NCI-H345 (cell line): Measurements from ENCODE around the gene PHF21A.
A peak's percentile ranks its signal among the peaks of the same experiment; 100 is the strongest.

ENCODE experiments used
- DNase-seq: peaks from one replicate; lab custom pipeline; 2025; lab: John Stamatoyannopoulos, UW

Gene PHF21A

GRCh38 chr11:45885274-45885920, 235.9 kb downstream of the PHF21A start, which contains the start of gene MAPK8IP1:
Gene MAPK8IP1, plus strand, starts transcription at chr11:45885651. Its CDS starts 170 bp downstream, at chr11:45885821.
- DNase-seq = peak; percentile 73

DNA sequence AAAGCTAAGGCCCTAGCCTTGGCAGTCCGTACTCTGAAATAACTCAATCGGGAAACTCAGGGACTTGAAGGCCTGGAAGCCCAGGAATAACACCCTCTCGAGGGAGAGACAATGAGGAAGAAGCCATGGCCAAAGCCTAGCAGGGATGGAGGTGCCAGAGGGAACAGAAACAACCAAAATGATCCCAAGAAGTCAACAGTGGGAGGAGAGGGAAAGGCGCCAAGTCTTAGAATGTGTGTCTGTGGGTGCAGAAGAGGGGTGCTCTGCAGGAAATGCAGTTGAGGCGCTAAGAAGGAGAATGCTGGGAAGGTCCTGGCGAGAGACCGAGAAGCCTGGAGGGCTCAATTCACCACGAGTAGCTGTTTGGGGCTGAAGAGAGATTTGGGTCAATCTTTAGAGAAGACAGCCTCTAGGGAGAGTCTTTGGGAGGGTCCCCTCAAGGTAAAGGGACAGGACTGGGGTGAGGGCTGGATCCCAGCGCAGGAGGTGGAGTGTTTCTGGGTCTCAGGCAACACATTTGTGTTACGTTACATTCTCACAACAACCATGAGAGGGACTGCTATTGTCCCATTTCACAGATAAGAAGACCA, 236.6 kb downstream of the PHF21A start:
- DNase-seq = no peak
